OCI-LY1 (cell line): ENCODE results near the gene WDR13.

ENCODE experiments used
- H2AFZ ChIP-seq: fragments of 200-600 bp; sonication (generic), shearing (Covaris generic); 2 replicates; pipeline ENCODE4 v1.6.0; 2014; ENCODE audit warnings: antibody characterized with exemption, mild to moderate bottlenecking, low read length
- H3F3A ChIP-seq: fragments of 200-600 bp; sonication (generic), shearing (Covaris generic); 2 replicates; pipeline ENCODE4 v1.6.0; 2014; ENCODE audit warnings: mild to moderate bottlenecking, antibody characterized with exemption, low read length, moderate library complexity; ENCODE audit not compliant: insufficient read depth
- H3K27ac ChIP-seq: fragments of 200-600 bp; sonication (generic); 2 replicates; pipeline ENCODE4 v1.5.1; 2014; ENCODE audit warnings: low read length, mixed run types, mild to moderate bottlenecking, low read depth; ENCODE audit not compliant: poor library complexity, severe bottlenecking
- H3K27me3 ChIP-seq: fragments of 200-600 bp; sonication (generic); 2 replicates; pipeline ENCODE4 v1.6.0; 2014; ENCODE audit warnings: antibody characterized with exemption, mild to moderate bottlenecking, low read length, moderate library complexity; ENCODE audit not compliant: insufficient read depth
- H3K36me3 ChIP-seq: fragments of 200-600 bp; sonication (generic); 2 replicates; pipeline ENCODE4 v1.6.1; 2014; ENCODE audit warnings: mild to moderate bottlenecking, antibody characterized with exemption, low read length, moderate library complexity, mixed read lengths; ENCODE audit not compliant: insufficient read depth
- H3K4me1 ChIP-seq: fragments of 200-600 bp; sonication (generic); 2 replicates; pipeline ENCODE4 v1.5.1; 2014; ENCODE audit warnings: mild to moderate bottlenecking, low read length, moderate library complexity; ENCODE audit not compliant: insufficient read depth, severe bottlenecking
- H3K4me2 ChIP-seq: fragments of 200-600 bp; sonication (generic), shearing (Covaris generic); 2 replicates; pipeline ENCODE4 v1.6.1; 2014; ENCODE audit warnings: low read length
- H3K4me3 ChIP-seq: fragments of 200-600 bp; sonication (generic); 2 replicates; pipeline ENCODE4 v1.5.1; 2014; ENCODE audit warnings: low read length, low read depth, mild to moderate bottlenecking, mixed read lengths; ENCODE audit not compliant: poor library complexity, severe bottlenecking
- H3K79me2 ChIP-seq: fragments of 200-600 bp; shearing (Covaris generic); 2 replicates; pipeline ENCODE4 v1.6.1; 2016; ENCODE audit warnings: mixed run types, low read length, mixed read lengths; ENCODE audit not compliant: insufficient read depth
- H3K9ac ChIP-seq: fragments of 200-600 bp; sonication (generic), shearing (Covaris generic); 2 replicates; pipeline ENCODE4 v1.6.1; 2014; ENCODE audit warnings: mild to moderate bottlenecking, low read length, mixed read lengths
- H3K9me2 ChIP-seq: fragments of 200-600 bp; sonication (generic), shearing (Covaris generic); 2 replicates; pipeline ENCODE4 v1.6.1; 2014; ENCODE audit warnings: low read depth, mild to moderate bottlenecking, low read length, mixed read lengths
- H3K9me3 ChIP-seq: fragments of 200-600 bp; shearing (Covaris generic); 2 replicates; pipeline ENCODE4 v1.6.1; 2014; ENCODE audit warnings: low read length, mixed read lengths
- H4K20me1 ChIP-seq: fragments of 200-600 bp; sonication (generic), shearing (Covaris generic); 2 replicates; pipeline ENCODE4 v1.6.0; 2016; ENCODE audit warnings: mild to moderate bottlenecking, low read length; ENCODE audit not compliant: insufficient read depth
- CTCF ChIP-seq: fragments of 200-600 bp; sonication (generic), shearing (Covaris generic); IDR thresholded peaks from 2 replicates; pipeline ENCODE4 v1.5.1; 2017; ENCODE audit warnings: mild to moderate bottlenecking, antibody characterized with exemption, low read length, moderate library complexity, mixed read lengths
- EZH2 ChIP-seq: fragments of 200-600 bp; sonication (generic), shearing (Covaris generic); IDR thresholded peaks from 2 replicates; pipeline ENCODE4 v1.8.0; 2017; ENCODE audit warnings: borderline replicate concordance, mixed run types, mild to moderate bottlenecking, antibody characterized with exemption, low read length, moderate library complexity, mixed read lengths

Gene WDR13

DNA sequence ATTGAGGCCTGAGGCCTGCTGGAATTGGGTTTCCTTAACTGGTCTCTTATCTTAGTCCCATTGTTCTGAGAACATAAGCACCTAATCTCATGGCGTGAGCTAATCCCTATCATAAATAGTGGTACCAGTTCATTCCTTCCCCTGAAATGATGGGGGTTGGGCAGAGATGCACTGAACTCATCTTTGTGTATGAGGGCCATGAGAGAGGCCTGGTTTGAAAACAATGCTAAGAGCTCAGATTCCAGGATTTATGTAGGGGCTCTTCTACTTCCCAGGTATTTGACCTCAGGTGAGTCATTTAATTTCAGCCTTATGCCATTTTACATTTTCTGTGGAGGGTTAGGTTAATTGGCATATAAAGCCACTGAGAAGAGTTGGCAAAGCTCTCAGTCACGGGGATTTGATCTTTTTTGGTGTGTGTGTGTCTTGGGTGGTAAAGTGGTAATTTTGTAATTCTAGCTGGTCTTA, 18.6 kb upstream of the WDR13 start:
- H3F3A ChIP-seq = peaks cover 5% of the 10 kb centered on the region
- no peak overlapping the region for H3K9ac ChIP-seq
- peaks cover 4% of the 10 kb centered on the region; the same call in 1 of the 2 replicates for H3K79me2 ChIP-seq
- peaks cover 24% of the 10 kb centered on the region for H3K4me1 ChIP-seq
- no peak overlapping the region for H3K27ac ChIP-seq
- H4K20me1 ChIP-seq = no peaks in the 10 kb centered on the region
- no peaks in the 10 kb centered on the region for H3K9me2 ChIP-seq
- H3K4me2 ChIP-seq = no peak overlapping the region
- TF ChIP-seq EZH2 = no peak
- no peak for TF ChIP-seq CTCF
- no peaks in the 10 kb centered on the region for H3K9me3 ChIP-seq
- no peak overlapping the region for H3K4me3 ChIP-seq
- H2AFZ ChIP-seq = no peak overlapping the region
- H3K36me3 ChIP-seq = peaks cover 53% of the 10 kb centered on the region
- H3K27me3 ChIP-seq = no peaks in the 10 kb centered on the region

DNA sequence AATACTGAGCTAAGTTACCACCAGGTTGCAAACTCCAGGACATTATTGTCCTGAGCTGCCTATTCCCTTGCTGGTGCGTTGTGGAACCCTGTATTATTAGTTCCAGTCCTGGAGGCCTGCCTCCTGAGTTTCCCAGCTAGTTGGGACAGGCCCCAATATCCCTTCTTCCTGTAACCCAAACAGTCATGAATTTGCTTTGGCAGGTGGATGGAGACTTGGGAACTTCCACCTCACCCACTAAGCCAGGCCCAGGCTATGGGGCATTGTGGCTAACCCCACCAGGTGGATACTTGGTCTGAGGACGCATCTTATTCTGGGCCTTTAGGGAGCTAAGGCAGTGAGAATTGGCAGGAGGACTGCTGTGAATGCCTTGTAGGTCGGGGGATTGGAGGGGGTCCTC, 18.0 kb upstream of the WDR13 start:
- Histone ChIP-seq H3K4me3 (no peak overlapping the region), H3K9ac (no peak overlapping the region), H2AFZ (no peak overlapping the region), H3K79me2 (peaks cover 4% of the 10 kb centered on the region; the same call in 1 of the 2 replicates), H4K20me1 (no peaks in the 10 kb centered on the region), H3K4me1 (peaks cover 22% of the 10 kb centered on the region), H3K27me3 (no peaks in the 10 kb centered on the region), H3K27ac (no peak overlapping the region), H3K9me2 (no peaks in the 10 kb centered on the region), H3F3A (peaks cover 5% of the 10 kb centered on the region), H3K4me2 (no peak overlapping the region), H3K9me3 (no peaks in the 10 kb centered on the region), H3K36me3 (peaks cover 53% of the 10 kb centered on the region)
- no peak for TF ChIP-seq EZH2
- no peak for TF ChIP-seq CTCF

- Histone ChIP-seq H4K20me1 (no peaks in the 10 kb centered on the region), H3K4me1 (peaks cover 15% of the 10 kb centered on the region), H2AFZ (no peak overlapping the region), H3K4me3 (no peak overlapping the region), H3K9ac (no peak overlapping the region), H3K27me3 (no peaks in the 10 kb centered on the region), H3K9me3 (no peaks in the 10 kb centered on the region), H3F3A (peaks cover 5% of the 10 kb centered on the region), H3K36me3 (peaks cover 44% of the 10 kb centered on the region), H3K9me2 (no peaks in the 10 kb centered on the region), H3K79me2 (no peaks in the 10 kb centered on the region), H3K27ac (no peak overlapping the region), H3K4me2 (no peak overlapping the region)
- no peak for TF ChIP-seq EZH2
- TF ChIP-seq CTCF = no peak
Observed at GRCh38 chrX:48580662-48581061, 16.6 kb upstream of the WDR13 start.
